Ovary (tissue), 9 donors: Measurements from ENCODE around the gene FAM222A. TPM values are rescaled to one million over a fixed set of nuclear protein-coding genes. Genes with fewer than 3 reads are reported as not detected.

Experiments used
- DNase-seq, 5 donors: peaks; one replicate each; pipeline ENCODE4 v3.0.0-alpha.2; 2019 to 2020
- H3K27ac ChIP-seq, 2 donors: fragments of 200-600 bp; one replicate each; pipeline versions ENCODE4 v1.5.1 to v1.8.0; 2019 to 2022
- H3K27me3 ChIP-seq: fragments of 200-600 bp; one replicate; pipeline ENCODE4 v1.8.0; 2022
- H3K36me3 ChIP-seq: fragments of 200-600 bp; sonication (generic); one replicate; pipeline ENCODE4 v1.5.1; 2019
- H3K4me1 ChIP-seq: one replicate; pipeline ENCODE4 v1.8.1; 2013; ENCODE audit warnings: mild to moderate bottlenecking, moderate library complexity; ENCODE audit not compliant: insufficient read depth
- H3K4me3 ChIP-seq: fragments of 200-600 bp; sonication (generic); one replicate; pipeline ENCODE4 v1.5.1; 2017
- H3K9me3 ChIP-seq, 2 donors: fragments of 200-600 bp in 1 of 2; sonication (generic) in 1 of 2; one replicate each; pipeline versions ENCODE4 v1.5.1 to v1.8.1; 2013 to 2019; ENCODE audit warnings: mild to moderate bottlenecking in 1 of 2, moderate library complexity in 1 of 2
- EP300 ChIP-seq: sonication (generic); formaldehyde crosslinking; IDR thresholded peaks from one replicate; pipeline ENCODE4 v1.6.1; 2017; ENCODE audit warnings: antibody characterized with exemption
- POLR2A ChIP-seq: fragments of 450-650 bp; IDR thresholded peaks from one replicate; pipeline ENCODE4 v1.6.1; 2017; ENCODE audit warnings: antibody characterized with exemption, mild to moderate bottlenecking, moderate library complexity
- WGBS, 3 donors: extraction: QIAGEN DNeasy Blood & Tissue Kit in 1 of 3; methylation state at CpG; one replicate each; pipeline versions ENCODE4 v1.1.5 to v1.1.7; 2013 to 2017; 5-methylcytosine and 5-hydroxymethylcytosine counted together
- intact Hi-C, 4 donors: fragments of 100-400 bp; cut with DNase I; formaldehyde crosslinking; loops; one replicate each; pipeline versions ENCODE4 v1.11.0 to v1.15.1; 2022 to 2023
- polyA plus RNA-seq, 2 donors: library from polyadenylated mRNA; stranded (reverse); fragments of 200-250 nt in 1 of 2; fragments of 350-450 nt in 1 of 2; fragmentation: Illumina TruSeq in 1 of 2; extraction: RNeasy Lipid Tissue Mini Kit (QIAGEN cat#74804) in 1 of 2; gene quantifications; one replicate each; pipeline ENCODE4 v1.2.3, GENCODE V29; 2013 to 2014
- total RNA-seq, 7 donors: library from RNA; depleted of rRNA in 2 of 7; stranded (reverse); fragments of >200 nt in 2 of 7; fragmentation: NEBNext Ultra II Directional in 3 of 7; extraction: Animal tissue kit (Norgen Biotek cat#: 25700) in 3 of 7; gene quantifications; one replicate each; pipeline versions ENCODE4 v1.1.0 to v1.2.4, GENCODE V29; 2016 to 2023
- TF ChIP-seq, protein P1 (sequence below), 3 donors: fragments of 450-650 bp in 2 of 3; fragments of 200-600 bp in 1 of 3; IDR thresholded peaks; one replicate each; pipeline versions ENCODE4 v1.5.1 to v1.8.0; 2016 to 2022; ENCODE audit warnings: antibody characterized with exemption in 3 of 3, mild to moderate bottlenecking in 1 of 3
- donor health status: DM: no; HTN: no; CAD: no; lungs with moderate emphysema.
- donor health status: DM: no; HTN: no; CAD: no.
- donor health status: Bipolar disorder and iron deficiency.
- donor health status: DM: yes; HTN: yes; CAD: no.
- donor health status: DM: no; HTN: no; CAD: no.
- donor health status: DM: yes; HTN: yes; CAD: no.

FAM222A gene
- total and polyA plus RNA-seq, 9 donors, result 4.8 to 28.4 (median 13.7) TPM

DNA sequence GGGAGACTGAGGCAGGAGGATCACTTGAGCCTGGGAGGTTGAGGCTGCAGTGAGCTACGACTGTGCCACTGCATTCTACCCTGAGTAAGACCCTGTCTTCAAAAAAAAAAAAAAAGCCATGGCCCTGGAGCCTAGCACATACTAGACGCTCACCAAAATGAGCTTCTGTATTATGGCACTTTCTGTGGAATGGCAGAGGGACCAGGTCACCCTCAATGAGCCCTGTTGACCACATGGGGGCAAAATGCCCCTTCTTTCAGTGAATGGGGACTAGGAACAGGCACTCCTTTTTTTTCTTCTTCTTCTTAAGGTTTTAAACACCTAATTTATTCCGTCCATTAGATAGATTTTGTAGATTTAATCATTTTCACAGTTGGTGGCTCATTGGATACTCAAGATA lies 50.5 kb downstream of the FAM222A start:
- DNase-seq, result peak in 1 of 5 donors; percentile 9
- no peaks in the 10 kb centered on the region for H3K36me3 ChIP-seq
- H3K9me3 ChIP-seq, result no peaks in the 10 kb centered on the region
- TF ChIP-seq, protein P1, sequence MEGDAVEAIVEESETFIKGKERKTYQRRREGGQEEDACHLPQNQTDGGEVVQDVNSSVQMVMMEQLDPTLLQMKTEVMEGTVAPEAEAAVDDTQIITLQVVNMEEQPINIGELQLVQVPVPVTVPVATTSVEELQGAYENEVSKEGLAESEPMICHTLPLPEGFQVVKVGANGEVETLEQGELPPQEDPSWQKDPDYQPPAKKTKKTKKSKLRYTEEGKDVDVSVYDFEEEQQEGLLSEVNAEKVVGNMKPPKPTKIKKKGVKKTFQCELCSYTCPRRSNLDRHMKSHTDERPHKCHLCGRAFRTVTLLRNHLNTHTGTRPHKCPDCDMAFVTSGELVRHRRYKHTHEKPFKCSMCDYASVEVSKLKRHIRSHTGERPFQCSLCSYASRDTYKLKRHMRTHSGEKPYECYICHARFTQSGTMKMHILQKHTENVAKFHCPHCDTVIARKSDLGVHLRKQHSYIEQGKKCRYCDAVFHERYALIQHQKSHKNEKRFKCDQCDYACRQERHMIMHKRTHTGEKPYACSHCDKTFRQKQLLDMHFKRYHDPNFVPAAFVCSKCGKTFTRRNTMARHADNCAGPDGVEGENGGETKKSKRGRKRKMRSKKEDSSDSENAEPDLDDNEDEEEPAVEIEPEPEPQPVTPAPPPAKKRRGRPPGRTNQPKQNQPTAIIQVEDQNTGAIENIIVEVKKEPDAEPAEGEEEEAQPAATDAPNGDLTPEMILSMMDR (IDR thresholded peaks at IDR 0.05), result no peak
- intact Hi-C loops, result loop anchor here in 1 of 4 donors (10.0 kb wide), 1 partner anchor 249 kb away; no protein-coding TSS in a partner anchor
- H3K27ac ChIP-seq, result no peak overlapping the region
- WGBS, 3 donors, result 91 to 95% (median 94%) methylated on average over 3 of the region's 3 CpGs
- no peaks in the 10 kb centered on the region for H3K27me3 ChIP-seq
- no peak overlapping the region for H3K4me3 ChIP-seq
- peaks cover 16% of the 10 kb centered on the region for H3K4me1 ChIP-seq

DNA sequence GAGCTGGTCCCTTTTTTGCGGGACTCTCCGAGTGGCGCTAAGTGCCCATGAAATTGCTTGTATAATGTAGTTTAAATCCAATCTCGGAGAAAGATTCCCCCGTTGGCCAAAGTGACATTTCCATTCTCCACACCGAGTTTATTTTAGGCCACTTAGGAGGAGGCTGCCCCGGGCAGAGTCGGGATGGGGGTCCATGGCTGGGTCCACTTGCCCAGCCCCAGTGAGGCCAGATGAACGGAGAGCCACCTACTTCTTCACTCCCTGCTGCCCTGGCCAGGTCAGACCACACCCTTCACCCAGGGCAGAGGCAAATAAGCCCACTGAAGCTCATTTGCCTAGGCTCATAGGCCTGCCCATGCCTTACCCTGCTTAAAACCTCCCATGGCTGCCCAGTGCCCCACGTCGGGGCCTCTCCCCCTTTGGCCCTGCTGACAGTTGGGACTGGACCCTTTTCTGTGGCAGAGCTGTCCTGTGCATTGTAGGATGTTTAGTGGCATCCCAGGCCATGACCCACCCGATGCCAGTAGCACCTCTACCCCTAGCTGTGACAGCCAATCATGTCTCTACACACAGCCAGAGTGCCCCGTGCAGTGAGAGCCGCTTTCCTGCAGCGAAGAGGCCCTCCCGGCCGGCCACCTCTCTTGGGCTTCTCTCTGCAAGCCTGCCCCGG lies 51.3 kb downstream of the FAM222A start:
- Histone ChIP-seq H3K27ac (no peak overlapping the region), H3K9me3 (no peaks in the 10 kb centered on the region), H3K27me3 (no peaks in the 10 kb centered on the region), H3K4me1 (peaks cover 14% of the 10 kb centered on the region), H3K4me3 (no peak overlapping the region), H3K36me3 (no peaks in the 10 kb centered on the region)
- TF ChIP-seq, protein P1 (IDR thresholded peaks at IDR 0.05), result no peak
- TF ChIP-seq EP300 (no peak), POLR2A (no peak)
- peak in 4 of 5 donors; percentile 10 to 23 (median 14) for DNase-seq
- WGBS, 3 donors, result 85 to 89% (median 89%) methylated on average over 18 of the region's 18 CpGs
- intact Hi-C loops, result loop anchor here in 1 of 4 donors (10.0 kb wide), 1 partner anchor 250 kb away; no protein-coding TSS in a partner anchor

DNA sequence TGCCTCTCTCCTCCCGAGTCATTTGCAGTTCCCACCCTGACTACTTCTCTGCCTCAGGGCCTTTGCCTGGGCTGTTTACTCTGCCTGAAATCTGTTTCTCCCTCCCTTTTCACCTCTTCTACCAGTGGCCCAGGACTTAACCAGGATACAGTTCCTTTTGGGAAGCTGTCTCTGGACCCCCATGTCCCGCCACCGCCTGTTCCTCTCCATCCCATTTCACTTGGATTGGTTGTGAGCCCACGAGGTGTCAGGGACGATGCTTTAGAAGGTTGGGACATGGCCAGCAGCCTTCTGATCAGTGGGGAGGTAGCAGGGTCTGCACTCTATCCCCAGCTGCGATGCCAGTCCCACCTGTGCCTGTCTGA lies 51.8 kb downstream of the FAM222A start:
- H3K27ac ChIP-seq, result no peak overlapping the region
- TF ChIP-seq, protein P1 (IDR thresholded peaks at IDR 0.05), result no peak
- TF ChIP-seq EP300, result no peak
- no peak for TF ChIP-seq POLR2A
- 91 to 95% (median 93%) methylated on average over 6 of the region's 6 CpGs for WGBS, 3 donors
- H3K27me3 ChIP-seq, result no peaks in the 10 kb centered on the region
- intact Hi-C loops, result loop anchor here in 1 of 4 donors (10.0 kb wide), 1 partner anchor 251 kb away; no protein-coding TSS in a partner anchor
- H3K36me3 ChIP-seq, result no peaks in the 10 kb centered on the region
- peaks cover 11% of the 10 kb centered on the region for H3K4me1 ChIP-seq
- DNase-seq, result peak in 2 of 5 donors; percentile 7 to 12
- no peak overlapping the region for H3K4me3 ChIP-seq
- no peaks in the 10 kb centered on the region for H3K9me3 ChIP-seq

- Histone ChIP-seq H3K27me3 (no peaks in the 10 kb centered on the region), H3K4me3 (no peak overlapping the region), H3K4me1 (peaks cover 10% of the 10 kb centered on the region), H3K27ac (no peak overlapping the region), H3K9me3 (no peaks in the 10 kb centered on the region), H3K36me3 (no peaks in the 10 kb centered on the region)
- 91 to 95% (median 93%) methylated on average over 12 of the region's 12 CpGs for WGBS, 3 donors
- TF ChIP-seq, protein P1 (IDR thresholded peaks at IDR 0.05), result no peak
- TF ChIP-seq POLR2A (no peak), EP300 (no peak)
- intact Hi-C loops, result loop anchor here in 1 of 4 donors (10.0 kb wide), 1 partner anchor 252 kb away; no protein-coding TSS in a partner anchor
- DNase-seq, result peak in 4 of 5 donors; percentile 11 to 23 (median 20)
These were observed 52.7 kb downstream of the FAM222A start for GRCh38 chr12:109766251-109766778.
